A549 (cell line): ENCODE data around the gene GRK4.
"Not testable (repeated sequence)": the region's sequence is repeated elsewhere in the genome, so short reads cannot be mapped to it uniquely, and the experiment has no call there.

ENCODE experiments used
- CEBPB ChIP-seq, 2 experiments: fragments of >200 bp in 1 of 2; sonication (Bioruptor Twin) in 1 of 2; formaldehyde crosslinking in 1 of 2; IDR thresholded peaks; 2 replicates each; pipeline ENCODE4 v1.6.1; 2012 to 2016
- CTCF ChIP-seq: fragments of >200 bp; sonication (Bioruptor Twin); formaldehyde crosslinking; IDR thresholded peaks from 3 replicates; pipeline ENCODE4 v1.5.1; 2016
- EHF ChIP-seq: fragments of 250-450 bp; sonication (Bioruptor Pico); IDR thresholded peaks from 2 replicates; pipeline ENCODE4 v1.5.0; 2020; ENCODE audit warnings: mild to moderate bottlenecking
- ESRRA ChIP-seq: fragments of 150-350 bp; IDR thresholded peaks from 2 replicates; pipeline ENCODE4 v1.6.1; 2014; ENCODE audit warnings: mild to moderate bottlenecking, low read length, borderline replicate concordance
- FOSL2 ChIP-seq, 2 experiments: fragments of 450-650 bp in 1 of 2; fragments of >200 bp in 1 of 2; sonication (Bioruptor Twin) in 1 of 2; formaldehyde crosslinking; IDR thresholded peaks; 2 replicates each; pipeline versions ENCODE4 v1.5.0 to v1.6.1; 2016 to 2020; ENCODE audit warnings: mild to moderate bottlenecking in 1 of 2, moderate library complexity in 1 of 2
- JUN ChIP-seq, 2 experiments: fragments of >200 bp; sonication (Bioruptor Twin); formaldehyde crosslinking; IDR thresholded peaks; 2 replicates in 1 of 2; 3 replicates in 1 of 2; pipeline ENCODE4 v1.6.1; 2016 to 2017
- NFE2L2 ChIP-seq: fragments of 150-350 bp; conservative IDR thresholded peaks from 2 replicates; pipeline ENCODE4 v1.6.1; 2014; ENCODE audit warnings: low read length
- PBX3 ChIP-seq: IDR thresholded peaks from 2 replicates; pipeline ENCODE4 v1.6.1; 2012
- POLR2A ChIP-seq: IDR thresholded peaks from 2 replicates; pipeline ENCODE4 v1.6.1; 2012; ENCODE audit warnings: mild to moderate bottlenecking, low read length
- POLR2AphosphoS2 ChIP-seq: conservative IDR thresholded peaks from 2 replicates; pipeline ENCODE4 v1.6.1; 2012; ENCODE audit warnings: low read length, improper control_type of control experiment, inconsistent platforms
- RCOR1 ChIP-seq: fragments of 150-350 bp; IDR thresholded peaks from 2 replicates; pipeline ENCODE4 v1.6.1; 2014; ENCODE audit warnings: antibody characterized with exemption, low read length, low read depth
- REST ChIP-seq: fragments of 200-600 bp; sonication (generic); IDR thresholded peaks from 2 replicates; pipeline ENCODE4 v1.6.1; 2016; ENCODE audit warnings: antibody characterized with exemption, mild to moderate bottlenecking, moderate library complexity

- TF ChIP-seq FOSL2 (IDR thresholded peaks at IDR 0.05); FOSL2 (CRISPR knock-in tag; IDR thresholded peaks at IDR 0.05); ESRRA; REST; PBX3; POLR2A; CEBPB (IDR thresholded peaks at IDR 0.05); NFE2L2; POLR2AphosphoS2; CTCF; JUN (IDR thresholded peaks at IDR 0.05); RCOR1; EHF (CRISPR knock-in tag): not testable (repeated sequence)
Observed at GRCh38 chr4:2922453-2923101, 40.8 kb upstream of the GRK4 start.
